HEK293T (cell line): ENCODE results near the gene INHBE.

ENCODE experiments used
- ELF4 ChIP-seq: fragments of 450-650 bp; IDR thresholded peaks from 2 replicates; pipeline ENCODE4 v1.6.1; 2017; ENCODE audit warnings: antibody characterized with exemption
- FOXK2 ChIP-seq: fragments of 450-650 bp; IDR thresholded peaks from 2 replicates; pipeline ENCODE4 v1.6.1; 2016; ENCODE audit warnings: mild to moderate bottlenecking
- HDGF ChIP-seq: fragments of 450-650 bp; IDR thresholded peaks from 2 replicates; pipeline ENCODE4 v1.6.1; 2017; ENCODE audit warnings: antibody characterized with exemption, borderline replicate concordance
- SUZ12 ChIP-seq: fragments of 450-650 bp; IDR thresholded peaks from 2 replicates; pipeline ENCODE4 v1.6.1; 2016; ENCODE audit warnings: mild to moderate bottlenecking
- TARDBP ChIP-seq: fragments of 450-650 bp; IDR thresholded peaks from 2 replicates; pipeline ENCODE4 v1.6.1; 2016

DNA sequence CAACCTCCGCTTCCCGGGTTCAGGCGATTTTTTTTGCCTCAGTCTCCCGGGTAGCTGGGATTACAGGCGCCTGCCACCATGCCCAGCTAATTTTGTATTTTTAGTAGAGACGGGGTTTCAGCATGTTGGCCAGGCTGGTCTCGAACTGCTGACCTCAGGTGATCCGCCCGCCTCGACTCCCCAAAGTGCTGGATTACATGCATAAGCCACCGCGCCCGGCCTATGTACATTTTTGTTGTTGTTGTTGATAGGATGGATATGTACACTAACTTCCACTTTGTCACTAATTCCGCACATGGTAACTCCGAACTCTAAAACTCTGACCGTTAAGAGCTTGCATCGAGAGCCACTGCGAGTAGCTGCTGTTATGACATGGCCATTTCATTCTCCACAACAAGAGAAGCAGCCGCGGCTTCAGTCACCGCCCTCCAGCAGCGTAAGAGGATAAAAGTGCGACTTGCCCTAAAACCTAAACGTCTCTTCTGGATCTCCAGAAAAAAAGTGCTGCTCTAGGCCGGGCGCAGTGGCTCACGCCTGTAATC, 32.0 kb downstream of the INHBE start:
- no peak for TF ChIP-seq ELF4
- no peak for TF ChIP-seq SUZ12
- TF ChIP-seq TARDBP, result no peak
- no peak for TF ChIP-seq HDGF
- no peak for TF ChIP-seq FOXK2
